Measurements from ENCODE around the gene COX7A1. TPM values are rescaled to one million over a fixed set of nuclear protein-coding genes. Genes with fewer than 3 reads are reported as not detected.
"Not testable (repeated sequence)": the region's sequence is repeated elsewhere in the genome, so short reads cannot be mapped to it uniquely, and the experiment has no call there.

COX7A1 gene
- 4.3 TPM for total RNA-seq (ENCODE audit: insufficient read depth, low replicate concordance)

DNA sequence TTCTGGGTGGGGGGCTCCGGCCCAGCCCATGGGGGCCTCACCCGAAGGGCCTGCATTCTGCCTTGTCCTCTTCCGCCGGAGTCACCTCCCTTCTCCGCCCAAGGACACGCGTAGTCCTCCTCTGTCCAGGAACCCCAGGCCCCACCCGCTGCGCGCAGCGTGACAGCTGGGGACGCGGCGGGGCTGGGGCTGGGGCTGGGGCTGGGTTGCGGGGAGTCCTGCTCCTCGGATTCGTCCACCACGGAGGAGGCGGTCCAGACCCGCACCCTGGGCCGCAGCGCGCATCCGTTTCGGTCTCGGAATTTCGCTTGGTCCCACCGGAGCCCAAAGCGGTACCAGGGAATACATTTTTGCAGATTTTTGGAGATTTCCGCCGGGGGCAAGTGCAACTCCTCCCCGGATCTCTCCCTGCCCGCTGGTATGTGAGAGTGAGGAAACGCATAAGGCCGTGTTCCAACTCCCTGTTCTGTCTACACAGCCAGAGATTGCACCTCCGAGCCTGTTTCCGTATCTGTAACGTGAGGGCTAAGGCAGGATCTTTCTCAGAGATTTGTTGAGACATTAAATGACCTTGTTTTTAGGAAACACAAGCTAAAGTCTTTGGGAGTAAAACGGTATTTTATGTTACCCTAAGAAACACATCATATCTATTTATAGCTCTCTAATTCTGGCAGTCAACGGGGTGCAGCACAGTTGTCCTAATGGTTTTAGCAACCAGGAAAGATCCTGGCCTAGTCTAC lies at the start of gene COX7A1:
TSS of gene COX7A1 (minus strand) at position 96 of the 740 bp plus-strand sequence. CDS start at position 56, 40 bp downstream.
- DNase-seq (ENCODE audit: low spot score) = peak; percentile 71

DNA sequence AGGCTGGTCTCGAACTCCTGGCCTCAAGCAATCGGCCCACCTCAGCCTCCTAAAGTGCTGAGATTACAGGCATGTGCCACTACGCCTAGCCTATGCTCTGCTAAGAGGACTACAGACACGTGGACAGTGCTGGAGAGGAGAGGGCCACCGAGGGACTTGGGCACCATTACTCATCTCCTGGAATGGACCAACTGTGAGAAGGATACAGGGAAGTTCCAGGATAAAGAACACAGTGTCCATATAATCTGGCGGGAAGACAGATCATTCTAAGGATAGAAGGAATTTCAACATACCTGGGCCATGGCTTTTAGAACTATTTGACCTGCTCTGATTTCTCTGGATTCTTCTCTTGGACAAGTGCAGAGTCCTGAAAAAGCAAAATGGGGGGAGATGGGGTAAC lies 49.4 kb upstream of the COX7A1 start:
- DNase-seq (ENCODE audit: low spot score) = no peak

DNA sequence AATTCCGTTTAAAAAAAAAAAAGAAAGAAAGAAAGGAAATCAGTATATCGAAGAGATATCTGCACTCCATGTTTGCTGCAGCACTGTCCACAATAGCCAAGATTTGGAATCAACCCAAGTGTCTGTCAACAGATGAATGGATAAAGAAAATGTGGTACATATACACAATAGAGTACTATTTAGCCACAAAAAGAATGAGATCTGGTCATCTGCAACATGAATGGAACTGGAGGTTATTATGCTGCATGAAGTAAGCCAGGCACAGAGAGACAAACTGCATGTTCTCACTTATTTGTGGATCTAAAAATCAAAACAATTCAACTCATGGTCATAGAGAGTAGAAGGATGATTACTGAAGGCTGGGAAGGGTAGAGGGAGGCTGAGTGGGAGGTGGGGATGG lies 45.9 kb upstream of the COX7A1 start:
- DNase-seq (ENCODE audit: low spot score) = no peak

DNA sequence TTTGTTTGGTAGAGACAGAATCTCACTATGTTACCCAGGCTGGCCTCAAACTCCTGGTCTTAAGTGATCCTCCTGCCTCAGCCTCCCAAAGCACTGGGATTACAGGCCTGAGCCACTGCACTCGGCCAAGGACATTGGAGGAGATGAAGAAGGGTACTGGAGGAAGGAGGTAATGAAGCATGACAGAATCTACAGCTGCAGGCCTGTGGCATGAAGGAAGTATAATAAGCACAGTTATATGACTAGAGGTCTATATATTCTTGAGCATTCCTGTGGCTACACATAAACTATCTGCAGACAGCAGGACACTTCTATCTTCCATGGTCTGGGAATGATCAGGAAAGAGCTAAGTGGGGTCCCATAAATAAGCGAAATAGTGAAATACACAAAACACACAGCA lies 44.0 kb upstream of the COX7A1 start:
- DNase-seq (ENCODE audit: low spot score) = no peak

DNA sequence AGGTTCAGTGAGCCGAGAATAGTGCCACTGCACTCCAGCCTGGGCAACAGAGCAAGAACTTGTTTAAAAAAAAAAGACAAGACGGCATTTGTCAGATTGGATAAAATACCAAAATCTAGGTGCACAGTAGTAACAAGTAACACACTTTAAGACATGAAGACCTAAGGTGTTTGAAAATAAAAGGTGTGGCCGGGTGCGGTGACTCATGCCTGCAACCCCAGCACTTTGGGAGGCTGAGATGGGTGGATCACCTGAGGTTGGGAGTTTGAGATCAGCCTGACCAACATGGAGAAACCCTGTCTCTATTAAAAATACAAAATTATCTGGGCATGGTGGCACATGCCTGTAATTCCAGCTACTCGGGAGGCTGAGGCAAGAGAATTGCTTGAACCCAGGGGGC lies 34.5 kb upstream of the COX7A1 start:
- DNase-seq (ENCODE audit: low spot score) = not testable (repeated sequence)

DNA sequence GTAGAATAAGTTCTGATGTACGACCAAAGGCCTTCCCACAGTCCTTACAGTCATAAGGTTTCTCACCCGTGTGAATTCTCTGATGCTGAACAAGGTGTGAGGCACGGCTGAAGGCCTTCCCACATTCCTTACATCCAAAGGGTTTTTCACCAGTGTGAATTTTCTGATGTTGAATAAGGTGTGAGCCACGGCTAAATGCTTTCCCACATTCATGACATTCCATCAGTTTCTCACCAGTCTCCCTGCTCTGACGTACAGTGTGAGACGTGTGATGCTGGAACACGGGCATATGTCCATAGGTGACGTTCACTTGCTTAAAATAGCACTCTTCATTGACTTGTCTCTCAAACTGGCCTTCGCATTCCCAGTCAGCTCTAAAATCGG lies 31.0 kb upstream of the COX7A1 start:
- no peak for DNase-seq (ENCODE audit: low spot score)

DNA sequence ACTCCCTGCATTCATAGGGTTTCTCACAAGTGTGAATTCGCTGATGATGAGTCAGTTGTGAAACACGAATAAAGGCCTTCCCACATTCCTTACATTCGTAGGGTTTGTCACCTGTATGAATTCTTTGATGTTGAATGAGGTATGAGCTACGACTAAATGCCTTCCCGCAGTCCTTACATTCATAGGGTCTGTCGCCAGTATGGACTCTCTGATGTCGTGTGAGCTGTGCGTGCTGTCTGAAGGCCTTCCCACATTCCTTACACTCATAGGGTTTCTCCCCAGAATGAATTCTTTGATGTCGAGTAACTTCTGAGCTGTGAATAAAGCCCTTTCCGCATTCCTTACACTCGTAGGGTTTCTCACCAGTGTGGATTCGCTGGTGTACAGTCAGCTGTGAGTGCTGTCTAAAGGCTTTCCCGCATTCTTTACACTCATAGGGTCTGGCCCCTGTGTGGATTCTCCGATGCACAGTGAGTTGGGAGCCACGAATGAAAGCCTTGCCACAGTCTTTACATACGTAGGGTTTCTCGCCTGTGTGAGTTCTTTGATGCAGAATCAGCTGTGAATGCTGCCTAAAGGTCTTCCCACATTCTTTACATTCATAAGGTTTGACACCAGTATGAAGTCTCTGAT lies 30.5 kb upstream of the COX7A1 start:
- peak; percentile 45 for DNase-seq (ENCODE audit: low spot score)

DNA sequence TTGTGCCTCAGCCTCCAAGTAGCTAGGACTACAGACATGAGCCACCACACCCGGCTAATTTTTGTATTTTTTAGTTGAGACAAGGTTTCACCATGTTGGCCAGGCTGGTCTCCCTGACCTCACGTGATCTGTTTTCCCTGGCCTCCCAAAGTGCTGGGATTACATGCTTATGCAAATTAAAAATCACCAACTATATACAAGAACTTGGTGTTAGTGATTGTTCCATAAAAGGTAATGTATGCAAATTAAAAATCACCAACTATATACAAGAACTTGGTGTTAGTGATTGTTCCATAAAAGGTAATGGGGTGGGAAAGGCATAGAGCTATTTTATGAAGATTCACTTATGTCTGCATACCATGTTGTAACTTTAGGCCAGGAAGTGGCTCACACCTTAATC lies 26.8 kb upstream of the COX7A1 start:
- DNase-seq (ENCODE audit: low spot score) = not testable (repeated sequence)

DNA sequence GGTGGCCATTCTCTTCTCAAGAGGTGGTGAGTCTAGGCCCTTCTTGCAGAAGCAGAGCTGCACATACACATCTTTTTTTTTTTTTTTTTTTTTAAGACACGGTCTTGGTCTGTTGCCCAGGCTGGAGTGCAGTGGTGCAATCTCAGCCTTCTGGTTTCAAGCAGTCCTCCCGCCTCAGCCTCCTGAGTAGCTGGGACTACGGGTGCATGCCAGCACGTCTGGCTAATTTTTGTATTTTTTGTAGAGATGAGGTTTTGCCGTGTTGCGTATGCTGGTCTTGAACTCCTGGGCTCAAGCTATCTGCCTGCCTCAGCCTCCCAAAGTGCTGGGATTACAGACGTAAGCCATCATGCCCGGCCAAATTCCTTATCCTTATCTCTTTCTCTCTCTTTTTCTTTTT lies 21.6 kb upstream of the COX7A1 start:
- DNase-seq (ENCODE audit: low spot score) = not testable (repeated sequence)

DNA sequence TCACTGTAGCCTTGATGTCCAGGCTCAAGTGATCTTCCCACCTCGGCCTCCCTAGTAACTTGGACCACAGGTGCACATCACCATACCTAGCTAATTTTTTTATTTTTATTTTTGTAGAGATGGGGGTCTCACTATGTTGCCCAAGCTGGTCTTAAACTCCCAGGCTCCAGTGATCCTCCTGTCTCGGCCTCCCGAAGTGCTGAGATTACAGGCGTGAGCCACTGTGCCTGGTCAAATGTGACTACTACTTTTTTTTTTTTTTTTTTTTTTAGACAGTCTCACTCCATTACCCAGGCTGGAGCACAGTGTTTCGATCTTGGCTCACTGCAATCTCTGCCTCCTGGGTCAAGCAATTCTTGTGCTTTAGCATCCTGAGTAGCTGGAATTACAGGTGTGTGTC lies 20.6 kb upstream of the COX7A1 start:
- DNase-seq (ENCODE audit: low spot score) = no peak

DNA sequence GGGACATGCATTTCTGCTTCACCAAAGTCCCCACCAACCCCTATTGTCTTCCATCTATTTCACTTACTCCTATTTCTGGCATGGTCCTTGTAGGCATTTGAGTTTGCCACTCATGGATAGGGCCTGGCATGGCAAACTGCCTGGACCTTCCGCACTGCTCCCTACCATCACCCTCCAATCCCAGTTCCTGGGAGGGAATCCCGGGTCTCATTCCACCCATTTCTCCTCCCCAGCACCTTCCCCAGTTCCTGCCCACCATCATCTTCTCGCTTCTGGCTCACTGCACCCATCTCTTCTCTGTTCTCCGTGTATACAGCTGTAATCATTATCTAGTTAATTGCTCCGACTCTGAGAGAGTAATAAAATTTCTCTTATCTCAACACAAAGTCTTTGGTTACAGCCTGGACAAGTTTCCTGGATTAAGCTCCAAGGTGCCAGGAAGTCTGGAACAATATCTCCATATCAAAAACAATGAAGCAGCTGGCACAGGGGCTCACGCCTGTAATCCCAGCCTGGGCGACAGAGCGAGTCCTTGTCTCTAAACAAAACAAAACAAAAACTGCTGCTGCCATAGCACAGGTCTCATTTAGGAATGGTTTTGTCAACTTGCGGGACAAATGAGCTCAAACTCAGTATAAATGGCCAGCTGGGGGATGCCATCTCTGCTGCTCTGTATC lies 17.0 kb upstream of the COX7A1 start:
- no peak for DNase-seq (ENCODE audit: low spot score)

DNA sequence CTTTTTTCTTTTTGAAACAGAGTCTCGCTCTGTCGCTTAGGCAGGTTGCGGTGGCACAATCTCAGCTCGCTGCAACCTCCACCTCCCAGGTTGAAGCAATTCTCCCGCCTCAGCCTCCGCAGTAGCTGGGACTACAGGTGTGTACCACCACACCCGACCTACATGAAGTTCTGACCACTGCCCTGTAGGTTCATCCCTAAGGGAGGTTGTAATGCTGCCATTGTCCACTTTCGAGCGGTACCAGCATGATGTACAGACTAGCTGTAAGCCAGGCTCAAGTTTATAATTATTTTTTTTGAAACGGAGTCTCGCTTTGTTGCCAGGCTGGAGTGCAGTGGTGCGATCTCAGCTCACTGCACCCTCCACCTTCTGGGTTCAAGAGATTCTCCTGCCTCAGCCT lies 11.6 kb upstream of the COX7A1 start:
- no peak for DNase-seq (ENCODE audit: low spot score)

DNA sequence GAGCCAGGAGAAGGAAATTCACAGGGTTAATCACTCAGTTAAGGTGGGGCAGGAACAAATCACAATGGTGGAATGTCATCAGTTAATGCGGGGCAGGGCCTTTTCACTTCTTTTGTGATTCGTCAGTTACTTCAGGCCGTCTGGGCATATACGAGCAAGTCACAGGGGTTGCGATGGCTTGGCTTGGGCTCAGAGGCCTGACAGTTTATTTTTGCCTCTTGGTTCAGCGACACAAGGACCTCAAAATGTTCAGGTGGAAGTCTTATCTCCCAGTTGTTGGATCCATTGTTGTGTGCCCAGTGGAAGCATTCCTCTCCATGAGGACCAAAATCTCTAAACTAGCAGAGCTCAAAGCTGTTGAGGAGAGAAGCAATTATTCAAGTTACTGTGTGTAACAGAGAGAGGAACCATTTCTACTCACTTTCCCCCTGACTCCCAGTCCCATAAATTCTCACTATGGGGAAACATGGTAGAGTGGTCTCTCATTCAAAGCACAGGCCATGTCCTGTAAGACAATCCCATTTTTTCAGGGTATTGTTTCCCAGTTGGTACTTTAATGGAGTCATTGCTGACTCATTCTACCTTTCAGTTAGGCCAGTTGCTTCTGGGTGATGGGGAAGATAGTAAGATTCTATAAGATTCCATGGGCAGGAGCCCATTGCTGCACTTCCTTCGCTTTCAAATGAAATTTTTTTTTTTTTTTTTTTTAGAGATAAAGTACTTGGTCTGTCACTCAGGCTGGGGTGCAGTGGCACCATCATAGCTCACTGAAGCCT lies 8.8 kb upstream of the COX7A1 start:
- DNase-seq (ENCODE audit: low spot score) = no peak

DNA sequence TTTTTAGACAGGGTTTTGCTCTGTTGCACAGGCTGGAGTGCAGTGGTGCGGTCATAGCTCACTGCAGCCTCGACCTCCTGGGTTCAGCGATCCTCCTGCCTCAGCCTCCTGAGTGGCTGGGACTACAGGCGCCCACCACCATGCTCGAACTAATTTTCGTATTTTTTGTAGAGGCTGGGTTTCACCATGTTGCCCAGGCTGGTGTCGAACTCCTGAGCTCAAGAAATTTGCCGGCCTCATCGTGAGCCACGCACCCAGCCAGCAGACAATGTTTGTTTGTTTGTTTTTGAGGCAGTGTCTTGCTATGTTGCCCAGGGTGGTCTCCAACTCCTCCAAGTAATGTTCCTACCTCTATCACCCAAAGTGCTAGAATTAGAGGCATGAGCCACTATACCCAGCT lies 879 bp upstream of the COX7A1 start:
- DNase-seq (ENCODE audit: low spot score) = no peak

DNA sequence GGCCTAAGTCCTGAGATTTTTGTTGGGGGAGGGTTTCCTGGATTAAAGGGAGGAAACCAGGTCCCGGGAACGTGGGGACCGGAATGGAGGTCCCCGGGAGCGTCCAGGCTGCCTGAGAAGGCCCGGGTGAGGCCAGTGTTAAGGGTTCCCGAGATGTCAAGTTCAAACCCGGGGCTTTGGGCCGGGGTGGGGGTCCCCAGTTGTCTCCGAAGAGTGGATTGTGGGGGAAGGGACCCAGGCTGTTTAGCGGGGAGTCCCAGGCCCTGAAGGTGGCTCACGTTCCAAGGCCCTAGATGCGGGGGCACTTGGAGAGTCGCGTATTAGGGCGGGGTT lies 262 bp downstream of the COX7A1 start:
- DNase-seq (ENCODE audit: low spot score) = no peak

DNA sequence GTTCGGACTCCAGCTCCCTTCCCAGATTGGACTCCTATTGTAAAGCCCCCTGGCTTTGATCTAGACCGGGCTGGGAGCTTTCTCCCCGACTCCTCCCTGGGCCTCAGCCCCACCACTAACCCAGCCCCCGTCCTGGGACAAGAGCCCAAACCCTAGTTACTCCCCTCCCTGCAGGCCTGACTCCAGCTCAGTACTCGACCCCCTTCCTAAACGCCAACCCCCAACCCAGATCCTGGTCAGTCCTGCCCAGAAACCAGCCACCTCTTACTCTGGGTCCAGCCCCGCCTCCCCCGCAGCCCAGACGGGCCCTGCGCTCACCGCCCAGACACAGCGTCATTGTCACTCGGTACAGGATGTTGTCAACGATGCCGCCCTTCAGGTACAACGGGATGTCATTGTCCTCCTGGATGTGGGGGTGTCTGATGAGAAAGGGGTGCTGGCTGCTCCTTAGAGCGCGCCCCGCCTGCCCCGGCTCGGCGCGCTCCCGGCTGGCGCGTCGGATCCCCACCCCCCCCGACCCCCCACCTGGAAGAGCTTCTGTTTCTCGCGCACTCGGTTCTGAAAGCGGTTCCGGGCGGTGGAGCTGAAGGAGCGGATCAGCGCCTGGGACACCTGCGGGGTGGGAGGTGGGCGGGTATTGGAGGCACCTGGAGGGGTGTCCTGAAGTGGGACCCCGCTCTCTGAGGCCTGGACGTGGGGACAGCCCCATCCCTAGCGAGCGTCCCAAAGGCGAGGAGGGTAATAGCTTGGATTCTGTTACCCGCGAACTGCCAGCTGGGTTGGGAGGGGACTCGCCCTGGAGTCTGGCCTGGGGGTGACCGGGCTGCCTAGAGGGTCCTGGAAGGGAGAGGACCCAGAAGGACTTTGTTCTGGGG lies 866 bp downstream of the COX7A1 start:
- DNase-seq (ENCODE audit: low spot score) = peak; percentile 79

DNA sequence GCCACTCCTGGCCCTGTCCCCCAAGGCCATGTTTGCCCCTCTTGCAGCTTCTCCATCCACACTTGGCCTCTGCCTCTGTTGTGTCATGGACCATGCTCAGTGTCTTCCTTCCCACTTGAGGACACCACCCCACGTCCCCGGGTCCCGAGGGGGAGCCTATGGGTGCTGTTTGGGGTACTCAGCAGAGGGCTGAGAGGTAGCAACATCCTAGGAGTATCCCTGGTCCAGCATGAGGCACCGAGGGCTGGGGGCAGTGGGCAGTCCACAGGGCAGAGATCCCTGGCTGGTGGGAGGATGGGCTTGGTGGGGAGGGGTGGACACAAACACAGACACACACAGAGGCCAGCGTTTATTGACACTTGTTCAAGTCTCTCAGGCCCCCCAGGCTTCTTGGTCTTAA lies 1.7 kb downstream of the COX7A1 start:
- no peak for DNase-seq (ENCODE audit: low spot score)

DNA sequence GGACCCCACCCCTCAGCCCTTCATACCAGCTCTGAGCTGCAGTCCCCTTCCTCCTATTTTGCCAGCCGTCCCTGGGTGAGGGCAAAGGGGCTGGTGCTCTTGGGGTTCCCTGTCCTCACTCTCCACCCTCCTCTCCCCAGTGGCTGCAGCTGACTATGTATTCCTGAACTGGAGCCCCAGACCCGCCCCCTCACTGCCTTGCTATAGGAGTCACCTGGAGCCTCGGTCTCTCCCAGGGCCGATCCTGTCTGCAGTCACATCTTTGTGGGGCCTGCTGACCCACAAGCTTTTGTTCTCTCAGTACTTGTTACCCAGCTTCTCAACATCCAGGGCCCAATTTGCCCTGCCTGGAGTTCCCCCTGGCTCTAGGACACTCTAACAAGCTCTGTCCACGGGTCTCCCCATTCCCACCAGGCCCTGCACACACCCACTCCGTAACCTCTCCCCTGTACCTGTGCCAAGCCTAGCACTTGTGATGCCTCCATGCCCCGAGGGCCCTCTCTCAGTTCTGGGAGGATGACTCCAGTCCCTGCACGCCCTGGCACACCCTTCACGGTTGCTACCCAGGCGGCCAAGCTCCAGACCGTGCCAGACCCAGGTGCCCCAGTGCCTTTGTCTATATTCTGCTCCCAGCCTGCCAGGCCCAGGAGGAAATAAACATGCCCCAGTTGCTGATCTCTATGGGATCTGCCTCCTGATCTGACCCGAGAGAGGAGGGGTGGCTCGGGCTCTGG lies 2.4 kb downstream of the COX7A1 start:
- no peak for DNase-seq (ENCODE audit: low spot score)

DNA sequence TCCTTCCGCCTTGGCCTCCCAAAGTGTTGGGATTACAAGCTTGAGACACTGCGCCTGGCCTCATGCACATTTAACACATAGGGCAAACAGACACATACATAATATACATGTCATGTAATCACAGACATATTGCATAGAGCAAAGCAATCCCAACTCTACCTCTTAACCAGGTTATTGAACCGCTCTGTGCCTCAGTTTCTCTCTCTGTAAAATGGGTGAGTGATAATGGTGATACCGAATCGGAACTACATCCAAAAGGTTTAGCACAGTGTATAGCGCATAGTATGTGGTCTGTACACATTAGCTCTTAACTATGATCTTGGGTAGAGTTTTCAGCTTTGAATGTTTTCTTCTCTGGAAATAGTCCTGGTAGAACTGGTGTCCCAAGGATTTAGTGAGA lies 7.6 kb downstream of the COX7A1 start:
- DNase-seq (ENCODE audit: low spot score) = no peak

DNA sequence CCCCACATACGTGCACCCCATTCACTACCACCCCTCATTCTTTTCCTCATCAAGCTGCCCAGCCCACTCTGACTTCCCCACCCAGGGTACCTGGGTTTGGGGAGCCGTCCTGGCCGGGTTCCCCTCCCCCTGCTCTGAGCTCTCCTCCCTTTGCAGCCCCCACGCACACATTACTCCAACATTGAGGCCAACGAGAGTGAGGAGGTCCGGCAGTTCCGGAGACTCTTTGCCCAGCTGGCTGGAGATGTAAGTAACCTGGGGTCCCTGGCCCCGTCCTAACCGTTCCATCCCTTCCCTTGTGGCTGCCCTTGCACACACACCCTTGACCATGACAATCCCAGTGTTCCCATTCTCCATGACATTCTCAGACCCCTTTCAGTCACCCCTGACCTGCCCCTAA lies 9.8 kb downstream of the COX7A1 start:
- DNase-seq (ENCODE audit: low spot score) = no peak

DNA sequence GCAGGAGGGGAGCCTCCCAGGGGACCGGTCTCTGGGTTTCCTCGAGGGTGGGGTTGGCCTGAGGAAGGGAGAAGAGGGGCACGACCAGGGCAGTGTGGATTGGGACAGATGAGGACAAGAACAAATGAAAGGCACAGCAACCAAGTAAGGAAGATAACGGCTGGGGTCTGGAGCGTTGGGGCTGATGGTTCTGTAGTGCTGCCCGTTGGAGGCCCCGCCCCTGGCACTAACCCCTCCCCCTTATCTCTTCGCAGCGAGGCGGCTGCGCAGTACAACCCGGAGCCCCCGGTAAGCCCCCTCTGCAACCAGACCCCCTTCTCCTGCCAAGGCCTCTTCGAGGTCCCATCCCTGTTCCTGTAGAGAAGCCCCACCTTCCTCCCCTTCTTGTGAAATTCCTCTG lies 10.2 kb downstream of the COX7A1 start:
- DNase-seq (ENCODE audit: low spot score) = no peak
